Non-pigmented ciliary epithelial cell (primary cell): ENCODE results near the gene RAET1G.
"Not testable (repeated sequence)": the region's sequence is repeated elsewhere in the genome, so short reads cannot be mapped to it uniquely, and the experiment has no call there.

ENCODE experiments used
- DNase-seq: peaks from one replicate; pipeline ENCODE4 v3.0.0-alpha.2; 2010; ENCODE audit warnings: low read depth

Gene RAET1G

GRCh38 chr6:149913540-149914240 lies 9.2 kb downstream of the RAET1G start:
- no peak for DNase-seq

- no peak for DNase-seq
These were observed 9.8 kb downstream of the RAET1G start for GRCh38 chr6:149913085-149913484.

- not testable (repeated sequence) for DNase-seq
These were observed 10.2 kb downstream of the RAET1G start for GRCh38 chr6:149912680-149913079.

DNA sequence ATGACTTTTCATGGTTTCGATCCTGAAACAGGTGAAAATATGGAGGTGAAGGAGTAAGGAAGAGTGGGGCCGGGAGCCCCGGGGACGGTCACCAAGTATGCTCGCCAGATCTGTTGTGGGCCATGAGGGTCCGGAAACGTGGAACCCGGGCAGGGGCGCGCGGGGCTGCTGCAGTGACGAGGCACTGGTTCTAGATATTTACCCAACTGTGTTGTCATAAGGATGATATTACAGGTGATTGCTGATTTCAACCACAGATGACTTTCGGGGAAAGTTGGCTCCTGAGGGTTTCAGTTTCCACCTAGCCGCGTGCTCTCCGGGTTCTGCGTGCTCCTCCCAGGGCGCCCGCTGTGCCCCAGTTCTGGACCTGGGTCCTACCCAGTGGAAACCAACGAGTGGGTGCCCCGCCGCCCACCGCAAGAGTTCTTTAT lies 12.2 kb downstream of the RAET1G start:
- DNase-seq = no peak

DNA sequence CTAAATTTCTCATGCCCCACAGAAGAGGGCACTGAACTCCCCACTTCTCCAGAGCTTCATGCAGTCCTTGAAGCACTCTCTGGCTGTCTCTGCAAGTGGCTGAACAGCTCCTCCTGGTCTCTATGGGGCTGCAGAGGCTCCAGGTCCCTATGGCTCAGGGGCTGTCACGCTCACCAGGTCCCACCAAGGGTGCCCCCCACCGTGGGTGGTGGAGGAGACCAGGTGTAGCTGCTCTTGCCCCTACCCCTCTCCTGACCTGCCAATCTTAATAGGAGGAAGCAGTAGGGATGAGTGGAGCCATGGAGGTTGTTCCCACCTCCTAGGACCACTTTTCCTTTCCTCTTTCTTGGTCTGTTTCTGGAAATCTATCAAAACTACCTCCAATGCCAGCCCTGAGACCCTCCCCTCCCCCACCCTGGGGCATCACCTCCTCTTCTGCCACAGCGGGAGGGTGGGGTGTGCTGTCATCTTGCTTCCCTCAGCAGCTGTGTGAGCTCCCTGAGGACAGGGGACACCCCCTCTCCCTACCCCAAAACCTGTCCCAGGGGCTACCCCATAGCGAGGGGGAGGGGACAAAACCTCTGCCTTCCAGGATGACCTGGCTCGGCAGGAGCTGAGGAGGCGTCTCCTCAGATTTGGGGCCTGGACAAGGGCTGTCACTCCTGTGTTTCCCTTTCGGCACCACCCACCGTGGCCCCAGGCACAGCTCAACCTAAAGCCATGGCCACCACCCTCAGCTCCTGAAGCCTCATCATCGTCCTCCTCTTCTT lies 13.0 kb downstream of the RAET1G start:
- DNase-seq = no peak

DNA sequence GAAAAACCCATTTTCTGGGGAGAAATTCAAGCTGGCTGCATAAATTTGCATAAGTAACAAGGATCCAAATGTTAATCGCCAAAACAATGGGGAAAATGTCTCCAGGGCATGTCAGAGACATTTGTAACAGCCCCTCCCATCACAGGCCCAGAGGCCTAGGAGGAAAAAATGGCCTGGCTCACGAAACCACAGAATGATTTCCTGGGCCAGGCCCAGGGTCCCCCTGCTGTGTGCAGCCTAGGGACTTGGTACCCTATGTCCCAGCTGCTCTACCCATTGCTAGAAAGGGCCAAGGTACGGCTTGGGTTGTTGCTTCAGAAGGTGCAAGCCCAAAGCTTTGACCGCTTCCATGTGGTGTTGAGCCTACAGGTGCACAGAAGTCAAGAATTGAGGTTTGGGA lies 14.4 kb downstream of the RAET1G start:
- DNase-seq = not testable (repeated sequence)

- DNase-seq = no peak
These were observed 15.6 kb downstream of the RAET1G start for GRCh38 chr6:149907317-149907716.

DNA sequence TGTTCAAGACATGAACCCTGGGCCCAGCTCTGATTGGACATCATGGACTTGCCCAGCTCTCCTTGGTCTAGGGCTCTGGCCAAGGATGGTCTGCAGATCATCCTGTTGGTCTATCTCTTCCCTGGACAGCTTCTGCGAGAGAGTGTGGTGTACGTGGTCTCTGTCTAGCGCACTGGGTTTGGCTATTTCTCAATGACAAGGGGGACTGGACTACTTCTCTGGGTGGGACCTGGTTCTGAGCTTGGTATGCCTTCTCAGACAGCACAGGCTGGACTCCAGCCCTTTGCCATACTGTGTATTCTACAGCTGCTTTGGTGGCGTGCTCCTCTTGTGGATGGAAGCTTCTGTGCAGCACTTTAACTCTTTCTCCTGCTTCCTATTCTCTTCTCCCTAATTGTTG lies 16.5 kb downstream of the RAET1G start:
- DNase-seq = no peak

DNA sequence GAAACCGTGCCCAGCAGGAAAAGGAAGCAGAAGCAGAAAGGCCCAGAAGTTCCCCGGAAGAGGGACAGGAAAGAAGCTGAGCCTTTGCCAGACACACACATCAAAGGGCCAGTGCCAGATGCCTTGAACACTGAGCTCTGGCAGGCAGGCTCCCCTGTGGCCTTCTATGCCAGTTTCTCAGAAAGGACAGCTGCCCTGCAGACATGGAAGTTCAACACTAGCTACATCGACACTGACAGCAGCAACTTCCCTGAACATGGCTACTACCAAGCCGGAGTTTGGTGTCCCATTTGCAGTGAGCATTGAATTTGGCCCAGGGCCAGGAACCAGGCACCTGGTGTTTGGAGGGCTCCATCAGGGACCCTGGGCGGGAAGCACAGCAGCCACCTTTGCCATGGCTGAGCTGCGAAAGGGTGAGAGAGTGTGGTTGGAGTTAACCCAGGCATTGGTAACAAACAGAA lies 17.0 kb downstream of the RAET1G start:
- no peak for DNase-seq

- no peak for DNase-seq
These were observed 17.5 kb downstream of the RAET1G start for GRCh38 chr6:149905371-149905910.

DNA sequence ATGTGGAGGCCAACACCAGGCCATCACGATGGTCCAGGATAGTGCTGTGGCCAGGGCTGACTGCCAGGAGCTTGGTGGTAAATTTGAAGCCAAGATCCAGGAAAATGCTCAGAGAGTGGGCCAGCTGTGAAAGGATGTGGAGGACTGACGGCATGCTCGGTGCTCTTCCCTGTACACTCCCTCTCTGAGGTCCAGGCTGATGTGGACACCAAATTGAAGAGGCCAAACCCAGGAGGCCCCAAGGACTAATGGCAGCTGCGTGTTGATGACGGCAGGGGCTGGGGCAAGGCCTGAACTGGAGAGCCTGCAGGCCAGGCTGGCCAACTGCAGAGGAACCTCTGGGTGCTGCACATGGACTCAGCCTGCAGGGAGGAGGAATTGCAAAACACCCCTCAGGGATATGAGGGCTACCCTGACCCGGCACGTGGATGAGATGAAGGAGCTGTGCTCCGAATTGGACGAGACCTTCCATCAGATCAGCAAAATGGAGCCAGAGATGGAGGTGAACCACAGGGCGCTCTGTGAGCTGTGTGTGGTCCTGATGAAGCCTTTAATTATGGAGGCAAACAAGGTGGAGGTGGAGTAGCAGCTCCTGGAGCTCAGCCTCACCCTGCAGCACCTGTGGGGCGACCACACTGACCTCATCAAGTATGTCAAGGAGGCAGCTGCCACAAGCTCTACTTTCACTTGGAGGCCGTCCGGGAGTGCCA lies 18.1 kb downstream of the RAET1G start:
- no peak for DNase-seq

DNA sequence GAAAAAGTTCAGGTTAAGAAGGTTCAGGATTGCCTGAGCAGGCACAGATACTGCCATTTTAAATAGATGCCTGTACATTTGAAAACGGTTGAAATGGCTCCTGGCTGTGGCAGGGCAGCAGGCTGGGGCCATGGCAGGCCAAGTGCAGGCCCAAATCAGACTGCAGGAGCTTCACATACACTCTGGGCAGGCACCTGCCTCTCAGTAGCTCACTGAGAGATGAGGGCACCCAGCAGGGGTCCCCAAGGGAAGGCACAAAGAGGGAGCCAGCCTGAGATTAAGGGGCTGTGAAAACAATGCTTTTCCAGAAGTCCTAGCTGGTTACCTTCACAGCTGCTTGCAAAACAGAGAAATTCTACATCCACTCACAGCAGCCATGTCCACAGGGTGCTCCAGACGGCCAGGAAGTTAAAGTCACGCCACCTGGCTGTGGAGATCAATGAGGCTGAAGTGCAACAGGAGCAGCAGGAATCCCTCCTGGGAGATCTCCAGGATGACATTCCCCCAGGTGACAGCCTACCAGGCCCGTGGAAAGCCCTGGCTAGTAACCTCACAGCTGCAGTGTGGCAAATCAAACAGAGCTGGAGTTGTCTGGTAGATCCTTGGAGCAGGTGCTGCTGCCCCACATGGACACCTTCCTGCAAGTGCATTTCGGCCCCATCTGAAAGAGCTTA lies 18.8 kb downstream of the RAET1G start:
- DNase-seq = no peak

- DNase-seq = no peak
These were observed 21.3 kb downstream of the RAET1G start for GRCh38 chr6:149901444-149902140.

GRCh38 chr6:149900620-149901443 lies 22.1 kb downstream of the RAET1G start:
- DNase-seq = no peak

- no peak for DNase-seq
These were observed 22.8 kb downstream of the RAET1G start for GRCh38 chr6:149899926-149900619.

DNA sequence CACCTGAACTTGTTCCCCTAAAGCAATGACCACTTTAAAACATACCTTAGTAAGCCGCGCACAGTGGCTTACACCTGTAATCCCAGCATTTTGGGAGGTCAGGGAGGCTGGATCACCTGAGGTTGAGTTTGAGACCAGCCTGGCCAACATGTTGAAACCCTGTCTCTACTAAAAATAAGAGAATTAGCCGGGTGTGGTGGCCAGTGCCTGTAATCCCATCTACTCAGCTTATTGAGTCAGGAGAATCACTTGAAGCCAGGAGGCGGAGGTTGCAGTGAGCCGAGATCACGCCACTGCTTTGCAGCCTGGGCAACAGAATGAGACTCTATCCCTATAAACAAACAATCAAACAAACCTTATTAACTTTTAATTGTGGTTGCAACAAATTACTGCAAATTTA lies 23.4 kb downstream of the RAET1G start:
- no peak for DNase-seq

DNA sequence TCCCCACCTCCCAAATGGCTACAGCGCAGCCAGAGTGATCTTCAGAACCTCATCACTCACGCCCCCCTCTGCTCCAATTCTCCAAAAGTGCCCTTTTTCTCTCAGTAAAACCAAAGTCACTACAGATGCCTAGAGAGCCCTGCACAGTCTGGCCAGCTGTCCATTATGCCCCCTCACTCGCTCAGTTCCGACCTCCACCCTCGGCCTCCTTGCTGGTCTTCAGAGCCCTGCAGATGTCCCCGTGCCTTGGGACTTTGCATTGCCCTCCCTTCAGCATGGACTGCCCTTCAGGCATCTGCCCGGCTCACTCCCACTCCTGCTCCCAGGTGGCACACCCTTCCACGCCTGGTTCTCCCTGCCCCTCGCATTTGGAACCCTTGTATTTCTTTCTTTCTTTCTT lies 24.0 kb downstream of the RAET1G start:
- no peak for DNase-seq

DNA sequence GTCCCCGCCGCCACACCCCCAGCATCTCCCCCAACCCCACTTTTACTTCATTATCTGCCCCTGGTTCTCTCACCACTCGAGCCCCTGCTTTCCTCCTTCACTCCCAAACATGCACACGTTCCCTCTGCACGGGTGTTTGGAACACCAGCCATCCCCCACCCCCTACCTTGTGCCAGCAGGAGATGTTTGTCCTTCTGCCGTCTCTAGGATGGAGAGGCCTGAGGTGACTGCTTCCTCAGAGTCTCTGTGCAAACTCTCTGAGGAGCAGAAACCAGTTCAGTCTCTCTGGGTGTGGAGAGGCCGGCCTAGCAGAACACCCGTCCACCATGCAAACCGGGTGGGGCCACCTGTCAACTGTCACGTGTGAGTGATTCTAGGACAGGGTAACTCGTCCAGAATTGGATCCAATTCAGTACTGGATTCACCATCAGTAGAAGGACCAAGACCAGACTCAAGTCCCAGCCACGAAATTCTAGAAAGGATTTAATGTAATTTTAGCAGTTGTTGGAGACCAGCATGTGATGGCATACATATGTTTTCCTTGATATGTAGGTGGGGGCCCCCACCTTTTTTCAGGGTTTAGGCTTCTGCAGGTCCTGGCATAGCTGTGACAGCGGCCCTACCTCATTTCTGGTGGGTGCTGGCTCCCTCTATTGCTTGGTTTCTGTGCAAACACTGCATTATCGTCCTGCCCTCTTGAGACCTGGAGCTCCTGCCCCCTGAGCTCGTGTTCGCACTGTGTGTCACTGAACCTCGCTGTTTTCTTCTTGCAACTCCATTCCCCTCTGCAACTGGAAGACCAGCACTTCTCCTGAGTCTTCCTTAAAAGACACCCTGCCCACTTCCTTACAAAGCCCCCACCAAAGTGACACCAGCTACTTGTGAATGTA lies 24.8 kb downstream of the RAET1G start, which contains the start of gene RAET1E:
Gene RAET1E, minus strand, starts transcription at position 259 of the 890 bp plus-strand sequence. CDS start 7,212 bp downstream, outside the sequence.
- DNase-seq = no peak
